T-helper 1 cell treated with Interleukin-12 subunit alpha and Interleukin-12 subunit beta and Interleukin-4 antibody, amounts not matched to agents 30 μg/mL and 1 μg/mL, for 36 hours (primary cell): ENCODE results near the gene XKRX.

Experiments
- H3K27ac Mint-ChIP-seq: one replicate; pipeline ENCODE4 v1.8.0; 2021; ENCODE audit warnings: mild to moderate bottlenecking, mixed read lengths
- H3K27me3 Mint-ChIP-seq: one replicate; pipeline ENCODE4 v1.8.0; 2021; ENCODE audit warnings: low read depth, mixed read lengths
- H3K36me3 Mint-ChIP-seq: one replicate; pipeline ENCODE4 v1.8.0; 2021; ENCODE audit warnings: low read depth, mixed read lengths
- H3K4me1 Mint-ChIP-seq: one replicate; pipeline ENCODE4 v1.8.0; 2021; ENCODE audit warnings: low read depth, mixed read lengths
- H3K4me3 Mint-ChIP-seq: one replicate; pipeline ENCODE4 v1.8.0; 2021; ENCODE audit warnings: mild to moderate bottlenecking, moderate library complexity, mixed read lengths
- H3K9me3 Mint-ChIP-seq: one replicate; pipeline ENCODE4 v1.8.0; 2021; ENCODE audit warnings: mixed read lengths

The XKRX gene

DNA sequence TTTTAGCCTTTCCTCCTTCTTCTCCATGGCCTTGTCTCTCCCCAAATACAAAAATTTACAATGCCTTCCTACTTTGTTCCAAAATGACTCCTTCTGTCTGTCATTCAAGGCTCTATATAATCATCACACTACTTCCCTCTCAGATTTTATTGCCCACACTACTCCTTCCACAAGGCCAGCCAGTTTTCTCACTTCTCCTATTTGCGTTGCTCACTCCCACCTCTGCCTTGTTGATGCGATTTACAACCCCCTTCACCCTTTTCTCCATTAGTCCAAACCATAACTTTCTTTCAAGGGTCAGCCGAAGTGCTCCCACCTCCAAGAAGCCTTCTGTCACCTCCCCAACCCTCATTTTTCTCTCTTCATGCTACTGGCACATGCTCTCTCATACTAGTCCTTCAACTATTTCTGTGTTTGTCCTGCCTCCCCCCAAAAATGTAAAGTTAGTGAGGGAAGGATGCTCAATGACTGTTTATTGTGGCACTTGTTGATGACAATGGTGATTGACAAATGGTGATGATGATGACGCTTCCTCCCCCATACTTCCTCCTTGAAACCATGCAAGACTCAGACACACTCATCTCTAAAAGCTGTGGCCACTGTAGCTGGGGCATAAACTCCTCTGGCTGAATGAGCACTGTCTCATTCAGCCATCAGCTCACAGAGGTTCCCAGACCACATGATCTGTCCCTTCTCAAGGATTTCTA, 2.7 kb upstream of the XKRX start:
- Mint-ChIP-seq H3K4me3 (peak overlapping the region; percentile 36), H3K4me1 (peaks cover 14% of the 10 kb centered on the region), H3K27me3 (no peaks in the 10 kb centered on the region), H3K36me3 (peaks cover 6% of the 10 kb centered on the region), H3K9me3 (peaks cover 6% of the 10 kb centered on the region), H3K27ac (peak overlapping the region; percentile 47)

DNA sequence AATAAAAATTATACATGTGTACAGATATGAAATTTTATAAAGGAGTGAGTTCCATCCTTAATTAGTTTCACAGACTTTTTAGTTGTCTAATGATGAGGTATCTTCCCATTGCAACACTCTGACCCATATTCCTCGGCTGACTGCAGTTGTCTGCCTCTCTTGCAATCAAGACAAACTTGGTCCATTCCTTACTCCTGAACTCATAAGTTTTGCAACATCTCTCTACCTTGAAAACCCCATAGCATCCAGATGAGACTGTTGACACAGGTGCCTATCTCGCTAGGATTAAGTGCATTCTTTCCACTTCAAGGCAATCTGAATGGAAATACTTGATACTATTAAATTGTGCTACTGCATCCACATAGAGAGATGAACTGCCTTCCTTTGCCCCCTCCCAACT, 2.3 kb downstream of the XKRX start:
- H3K4me1 Mint-ChIP-seq: peaks cover 13% of the 10 kb centered on the region
- H3K27me3 Mint-ChIP-seq: no peaks in the 10 kb centered on the region
- H3K27ac Mint-ChIP-seq: no peak overlapping the region
- H3K36me3 Mint-ChIP-seq: peaks cover 3% of the 10 kb centered on the region
- peaks cover 4% of the 10 kb centered on the region for H3K9me3 Mint-ChIP-seq
- H3K4me3 Mint-ChIP-seq: no peak overlapping the region

DNA sequence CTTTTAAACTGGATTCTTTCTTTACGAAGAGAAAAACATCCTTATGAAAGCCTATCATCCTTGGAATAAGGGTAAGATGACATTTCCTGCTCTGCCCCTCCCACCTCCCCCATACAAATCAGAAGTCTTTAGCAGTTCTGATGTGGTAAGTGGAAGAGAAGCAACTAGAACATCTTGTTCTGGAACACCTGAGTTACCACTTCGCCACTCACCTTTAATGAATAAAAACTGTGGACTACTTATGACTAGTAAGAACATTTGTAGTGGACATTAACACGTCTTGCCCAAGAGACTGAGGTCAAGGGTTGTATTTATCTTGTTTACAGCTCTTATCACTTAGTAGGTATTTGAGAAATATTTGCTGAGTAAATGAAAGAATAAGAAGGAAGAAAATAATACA, 4.3 kb downstream of the XKRX start:
- no peak overlapping the region for H3K4me3 Mint-ChIP-seq
- H3K36me3 Mint-ChIP-seq: no peaks in the 10 kb centered on the region
- peaks cover 5% of the 10 kb centered on the region for H3K4me1 Mint-ChIP-seq
- H3K9me3 Mint-ChIP-seq: no peaks in the 10 kb centered on the region
- H3K27me3 Mint-ChIP-seq: no peaks in the 10 kb centered on the region
- no peak overlapping the region for H3K27ac Mint-ChIP-seq

DNA sequence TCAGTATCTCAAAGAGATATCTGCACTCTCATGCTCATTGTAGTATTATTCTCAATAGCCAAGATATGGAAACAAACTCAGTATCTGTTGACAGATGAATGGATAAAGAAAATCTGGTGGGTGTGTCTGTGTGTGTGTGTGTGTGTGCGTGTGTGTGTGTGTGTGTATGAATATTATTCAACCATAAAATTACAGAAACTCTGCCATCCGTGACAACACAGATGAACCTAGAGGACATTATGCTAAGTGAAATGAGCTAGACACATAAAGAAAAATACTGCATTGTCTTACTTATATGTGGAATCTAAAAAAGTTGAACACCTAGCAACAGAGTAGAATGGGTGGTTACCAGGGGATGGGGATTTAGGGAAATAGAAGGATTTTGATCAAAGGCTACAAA, 13.2 kb downstream of the XKRX start:
- Mint-ChIP-seq H3K36me3 (no peaks in the 10 kb centered on the region), H3K27ac (no peak overlapping the region), H3K4me3 (no peak overlapping the region), H3K27me3 (no peaks in the 10 kb centered on the region), H3K9me3 (no peaks in the 10 kb centered on the region), H3K4me1 (no peaks in the 10 kb centered on the region)

DNA sequence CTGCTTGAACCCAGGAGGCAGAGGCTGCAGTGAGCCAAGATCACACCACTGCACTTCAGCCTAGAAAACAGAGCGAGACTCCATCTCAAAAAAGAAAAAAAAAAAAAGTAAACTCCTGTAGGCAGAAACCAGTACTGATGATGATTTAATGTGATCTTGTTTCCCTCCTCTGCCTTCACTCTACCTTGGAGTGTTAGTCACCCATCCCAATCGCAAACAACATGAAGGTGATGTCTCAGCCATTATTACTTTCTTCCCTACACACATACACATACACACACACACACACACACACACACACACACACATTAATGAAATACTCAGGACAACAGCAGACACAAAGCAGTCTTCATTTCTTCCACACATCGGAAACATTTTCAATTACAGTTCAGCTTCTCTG, 15.6 kb downstream of the XKRX start:
- Mint-ChIP-seq H3K4me3 (no peak overlapping the region), H3K27ac (no peak overlapping the region), H3K36me3 (no peaks in the 10 kb centered on the region), H3K4me1 (no peaks in the 10 kb centered on the region), H3K27me3 (no peaks in the 10 kb centered on the region), H3K9me3 (no peaks in the 10 kb centered on the region)

DNA sequence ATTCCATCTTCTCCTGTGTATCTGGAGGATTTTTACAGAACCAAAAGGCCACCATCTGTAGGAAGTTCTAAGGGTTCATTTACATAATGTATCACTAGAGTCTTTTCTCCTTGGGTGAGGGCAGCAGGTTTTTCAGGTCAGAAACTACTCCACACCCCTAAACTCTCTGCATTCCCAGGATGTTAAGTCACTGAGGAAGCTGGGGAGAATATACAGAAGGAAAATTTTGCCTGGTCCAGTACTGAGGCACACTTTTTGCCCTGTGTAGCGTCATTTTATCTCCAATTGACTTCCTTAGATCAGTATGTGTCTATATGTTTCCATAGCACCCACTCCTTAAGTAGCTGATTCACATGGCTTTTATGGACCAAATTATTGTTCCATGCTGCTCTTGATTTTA, 17.0 kb downstream of the XKRX start:
- H3K36me3 Mint-ChIP-seq: no peaks in the 10 kb centered on the region
- no peaks in the 10 kb centered on the region for H3K4me1 Mint-ChIP-seq
- H3K9me3 Mint-ChIP-seq: no peaks in the 10 kb centered on the region
- H3K4me3 Mint-ChIP-seq: no peak overlapping the region
- H3K27me3 Mint-ChIP-seq: no peaks in the 10 kb centered on the region
- no peak overlapping the region for H3K27ac Mint-ChIP-seq

DNA sequence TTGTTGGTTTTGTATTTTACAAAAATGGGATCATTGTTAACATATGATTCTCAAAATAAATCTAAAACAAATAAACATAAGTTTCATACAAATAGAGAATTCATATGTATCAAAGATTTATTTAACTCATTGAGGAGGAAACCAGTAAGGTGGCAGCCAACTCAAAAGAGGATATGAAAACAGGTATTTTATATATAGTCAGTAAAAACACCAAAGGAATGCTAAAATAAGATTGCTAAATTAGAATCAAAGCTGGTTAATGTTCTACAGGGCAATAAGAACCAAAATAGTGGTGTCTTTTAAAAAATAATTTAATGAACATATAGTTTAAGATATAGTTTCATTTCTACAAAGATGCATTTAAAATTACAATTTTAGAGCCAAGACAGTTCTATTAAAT, 23.1 kb downstream of the XKRX start:
- Mint-ChIP-seq H3K27me3 (peaks cover 3% of the 10 kb centered on the region), H3K4me3 (no peak overlapping the region), H3K36me3 (no peaks in the 10 kb centered on the region), H3K27ac (no peak overlapping the region), H3K4me1 (no peaks in the 10 kb centered on the region), H3K9me3 (peaks cover 3% of the 10 kb centered on the region)

DNA sequence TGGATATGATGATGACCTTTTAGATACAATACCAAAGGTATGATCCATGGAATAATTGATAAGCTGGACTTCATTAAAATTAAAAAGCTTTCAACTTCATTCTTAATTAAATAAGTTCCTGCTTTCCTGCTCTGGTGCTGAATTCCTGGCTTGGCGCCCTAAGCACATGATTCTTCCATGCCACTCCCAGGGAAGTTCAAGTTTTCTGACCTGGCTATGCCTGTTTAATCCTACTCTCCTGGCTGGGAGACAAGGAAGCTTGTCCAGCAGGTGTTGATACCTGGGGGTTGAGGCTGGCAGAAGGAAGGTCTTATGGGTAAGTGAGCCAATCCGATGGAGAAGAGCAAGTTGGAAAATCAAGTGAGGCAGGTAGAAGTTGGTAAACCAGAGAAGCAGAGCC, 24.3 kb downstream of the XKRX start:
- Mint-ChIP-seq H3K4me3 (no peak overlapping the region), H3K4me1 (no peaks in the 10 kb centered on the region), H3K27me3 (peaks cover 3% of the 10 kb centered on the region), H3K36me3 (no peaks in the 10 kb centered on the region), H3K27ac (no peak overlapping the region), H3K9me3 (peaks cover 3% of the 10 kb centered on the region)

DNA sequence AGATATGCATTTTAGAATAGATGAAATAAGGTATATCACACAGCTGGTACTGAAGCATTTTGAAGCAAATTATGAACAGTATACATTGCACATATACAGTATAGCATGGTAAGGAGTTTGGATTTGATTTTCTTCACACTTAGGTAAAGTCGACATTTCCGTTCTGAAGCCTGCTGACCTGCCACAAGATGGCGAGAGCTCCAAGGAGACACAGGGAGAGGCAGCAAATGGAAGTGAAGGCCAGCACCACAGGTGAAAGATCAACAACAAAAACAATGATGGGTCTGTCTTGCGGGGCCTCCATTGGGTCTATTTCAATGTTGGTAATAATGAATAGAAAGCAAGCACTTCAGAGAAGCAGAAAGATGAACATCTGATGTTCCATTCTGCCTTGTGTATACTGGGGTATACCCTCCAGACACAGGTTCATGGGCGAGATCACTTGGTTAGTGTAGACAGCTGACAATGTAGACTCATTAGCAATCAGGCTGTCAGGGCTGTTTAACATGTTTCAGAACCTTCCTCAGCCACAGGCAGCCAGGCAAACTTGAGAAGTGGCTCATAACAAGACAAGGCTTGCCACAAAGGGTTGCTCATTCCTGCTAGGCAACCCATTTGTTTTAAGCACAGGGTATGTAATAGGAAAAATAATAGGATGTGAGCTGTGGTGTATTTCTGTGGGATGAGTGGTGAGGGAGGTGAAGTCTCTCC, 33.2 kb downstream of the XKRX start:
- Mint-ChIP-seq H3K27me3 (no peaks in the 10 kb centered on the region), H3K9me3 (no peaks in the 10 kb centered on the region), H3K4me3 (no peak overlapping the region), H3K36me3 (no peaks in the 10 kb centered on the region), H3K27ac (no peak overlapping the region), H3K4me1 (no peaks in the 10 kb centered on the region)

DNA sequence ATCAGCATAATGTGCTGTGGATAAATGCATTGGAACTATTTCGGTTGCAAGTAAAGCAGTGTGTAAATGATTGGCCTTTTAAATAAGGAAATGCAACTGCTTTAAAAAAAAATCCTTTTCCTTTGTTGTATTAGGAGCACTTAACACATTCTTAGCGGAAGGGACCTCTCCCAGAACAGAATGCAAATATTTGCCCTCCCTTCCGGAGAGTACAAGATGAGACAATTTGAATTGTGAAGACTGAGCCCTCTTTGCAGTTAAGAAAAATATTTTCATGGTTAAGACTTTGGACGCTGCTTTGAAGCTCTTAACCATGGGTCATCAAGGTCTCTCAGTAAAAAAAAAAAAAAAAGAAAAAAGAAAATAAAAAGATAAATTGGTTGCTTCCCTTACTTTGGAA, 45.1 kb downstream of the XKRX start:
- no peak overlapping the region for H3K4me3 Mint-ChIP-seq
- no peaks in the 10 kb centered on the region for H3K36me3 Mint-ChIP-seq
- H3K9me3 Mint-ChIP-seq: no peaks in the 10 kb centered on the region
- H3K4me1 Mint-ChIP-seq: peaks cover 7% of the 10 kb centered on the region
- H3K27me3 Mint-ChIP-seq: no peaks in the 10 kb centered on the region
- no peak overlapping the region for H3K27ac Mint-ChIP-seq

DNA sequence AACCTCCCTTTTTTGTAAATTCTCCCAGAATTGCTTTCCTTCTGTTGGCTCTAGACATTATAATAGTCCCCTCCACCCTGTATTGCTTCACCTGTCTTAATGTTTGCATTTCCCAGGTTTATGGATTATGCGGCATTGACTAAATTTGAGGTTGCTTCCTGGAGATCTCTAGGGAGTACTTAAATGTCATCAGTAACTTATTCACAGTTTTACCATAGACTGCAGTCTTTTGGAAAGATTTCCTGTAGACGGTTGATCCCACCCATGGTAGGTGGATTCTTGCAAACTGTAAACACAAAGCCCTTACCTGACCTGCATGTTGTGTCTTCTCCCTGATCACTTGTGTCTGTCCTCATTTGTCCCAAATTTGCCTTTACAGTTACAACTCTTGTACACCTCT, 48.3 kb downstream of the XKRX start:
- H3K9me3 Mint-ChIP-seq: no peaks in the 10 kb centered on the region
- H3K4me1 Mint-ChIP-seq: peaks cover 3% of the 10 kb centered on the region
- H3K36me3 Mint-ChIP-seq: no peaks in the 10 kb centered on the region
- no peaks in the 10 kb centered on the region for H3K27me3 Mint-ChIP-seq
- H3K27ac Mint-ChIP-seq: no peak overlapping the region
- H3K4me3 Mint-ChIP-seq: no peak overlapping the region

DNA sequence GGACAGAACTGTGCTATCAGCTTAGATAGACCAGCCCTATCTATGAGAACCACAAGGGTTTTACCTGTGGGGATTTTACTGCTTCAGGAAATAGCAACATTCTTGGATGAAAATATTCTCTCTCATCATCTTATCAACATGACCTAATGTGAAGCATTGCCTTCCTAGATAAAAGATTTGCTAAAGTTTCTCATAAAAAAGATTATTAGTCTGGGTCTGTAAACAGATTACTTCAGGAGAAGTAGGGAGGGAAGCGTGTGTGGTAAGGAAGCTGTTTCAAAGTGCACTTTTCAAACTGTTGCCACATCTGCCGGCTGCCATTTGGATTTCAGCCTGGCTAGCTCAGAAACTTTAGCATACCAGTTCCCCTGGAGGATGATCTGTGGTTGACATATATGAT, 54.4 kb downstream of the XKRX start, which contains the start of gene NOX1:
Gene NOX1 (minus strand): TSS at position 35 of the 400 bp plus-strand sequence. CDS start 220 bp downstream, outside the sequence.
- Mint-ChIP-seq H3K27me3 (no peaks in the 10 kb centered on the region), H3K9me3 (no peaks in the 10 kb centered on the region), H3K4me3 (no peak within 1 kb of the TSS), H3K27ac (no peak within 1 kb of the TSS), H3K36me3 (no peaks in the 10 kb centered on the region), H3K4me1 (peaks cover 4% of the 10 kb centered on the region)

DNA sequence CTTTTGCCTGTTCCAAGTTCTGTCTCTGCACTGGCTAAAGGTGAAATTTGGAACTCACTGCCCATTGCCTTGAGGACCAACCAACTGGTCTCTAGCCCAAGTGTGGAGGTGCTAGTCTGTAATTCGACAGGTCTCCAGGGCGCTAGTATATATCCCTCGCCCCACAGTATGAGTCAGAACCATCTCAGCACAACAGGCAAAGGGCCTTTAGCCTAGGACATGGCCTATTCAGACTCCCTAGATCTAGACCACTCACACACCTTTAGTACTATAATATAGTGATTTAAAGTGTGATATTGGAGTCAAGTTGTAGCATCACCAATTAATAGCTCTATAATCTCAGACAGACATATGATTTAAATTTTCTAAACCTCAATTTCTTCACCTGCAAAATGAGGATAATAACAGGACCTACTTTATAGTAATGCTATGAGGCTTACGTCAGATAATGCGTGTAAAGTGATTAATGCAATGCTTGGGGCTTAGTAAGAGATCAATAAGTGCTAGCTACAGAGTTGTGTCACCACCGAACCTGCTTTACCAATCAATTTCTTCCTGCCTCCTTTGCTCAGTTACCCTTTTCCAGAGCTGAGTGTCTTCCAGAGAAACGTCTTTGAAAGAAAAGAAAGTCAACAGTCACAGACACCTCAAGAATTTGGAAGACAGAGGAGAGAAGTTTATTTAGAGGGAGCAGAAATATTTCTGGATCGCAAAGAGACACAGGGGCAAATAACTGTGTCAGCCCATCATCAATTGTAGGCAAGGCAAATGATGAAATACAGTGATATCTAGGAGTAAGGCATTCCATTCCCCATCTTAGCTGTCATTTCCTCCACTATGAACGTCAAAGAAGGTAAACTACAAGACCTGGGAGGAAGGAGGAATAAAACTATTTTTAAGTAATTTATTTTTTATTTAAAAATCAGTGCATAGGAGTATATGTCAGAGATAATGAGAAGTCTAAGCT, 56.8 kb downstream of the XKRX start:
- Mint-ChIP-seq H3K4me3 (no peak overlapping the region), H3K27ac (no peak overlapping the region), H3K4me1 (peaks cover 4% of the 10 kb centered on the region), H3K27me3 (no peaks in the 10 kb centered on the region), H3K9me3 (no peaks in the 10 kb centered on the region), H3K36me3 (no peaks in the 10 kb centered on the region)

DNA sequence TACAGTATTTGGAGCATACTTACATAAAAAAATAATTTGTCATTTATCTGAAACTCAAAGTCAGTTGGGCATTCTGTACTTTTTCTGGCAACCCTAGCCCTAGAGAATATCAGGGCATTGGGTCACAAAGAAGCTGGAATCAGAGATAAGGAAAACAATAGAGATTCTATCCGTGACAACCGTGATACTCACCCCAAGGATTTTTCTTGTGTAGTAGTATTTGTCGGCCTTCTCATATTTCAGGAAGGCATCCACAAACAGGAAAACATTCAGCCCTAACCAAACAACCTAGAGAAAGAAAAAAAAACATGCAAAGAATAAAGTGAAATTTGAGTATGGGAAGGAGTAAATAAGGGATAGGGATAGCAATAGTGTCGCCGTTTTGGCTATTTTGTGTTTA, 58.2 kb downstream of the XKRX start:
- no peaks in the 10 kb centered on the region for H3K9me3 Mint-ChIP-seq
- H3K4me3 Mint-ChIP-seq: no peak overlapping the region
- H3K36me3 Mint-ChIP-seq: no peaks in the 10 kb centered on the region
- no peak overlapping the region for H3K27ac Mint-ChIP-seq
- peaks cover 4% of the 10 kb centered on the region for H3K4me1 Mint-ChIP-seq
- no peaks in the 10 kb centered on the region for H3K27me3 Mint-ChIP-seq
